ENCODE data around the gene GPRC5B.

GPRC5B gene

DNA sequence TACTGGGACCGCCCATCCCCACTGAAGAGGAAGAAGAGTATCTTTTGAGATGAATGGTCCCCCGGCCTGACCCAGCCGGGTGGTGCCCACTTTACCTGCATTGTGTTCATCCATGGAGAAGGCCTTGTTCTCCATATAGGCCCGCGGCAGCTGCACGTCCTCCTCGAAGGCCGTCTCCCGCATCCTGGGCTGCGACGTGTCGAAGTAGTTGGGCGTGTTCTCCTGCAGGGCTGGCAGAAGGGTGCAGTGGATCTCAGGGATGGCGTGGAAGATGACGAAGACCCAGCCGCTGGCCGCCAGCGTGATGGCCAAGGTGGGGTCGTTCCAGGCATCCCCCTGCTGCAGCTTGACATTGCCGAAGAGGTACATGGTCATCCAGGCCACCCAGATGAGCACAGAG, 12.9 kb downstream of the GPRC5B start:
- TF ChIP-seq ZNF274 (IDR thresholded peaks at IDR 0.05; ENCODE audit: low read depth, low read length) = no peak
- H3K4me3 ChIP-seq (ENCODE audit: low read length) = no peak overlapping the region

DNA sequence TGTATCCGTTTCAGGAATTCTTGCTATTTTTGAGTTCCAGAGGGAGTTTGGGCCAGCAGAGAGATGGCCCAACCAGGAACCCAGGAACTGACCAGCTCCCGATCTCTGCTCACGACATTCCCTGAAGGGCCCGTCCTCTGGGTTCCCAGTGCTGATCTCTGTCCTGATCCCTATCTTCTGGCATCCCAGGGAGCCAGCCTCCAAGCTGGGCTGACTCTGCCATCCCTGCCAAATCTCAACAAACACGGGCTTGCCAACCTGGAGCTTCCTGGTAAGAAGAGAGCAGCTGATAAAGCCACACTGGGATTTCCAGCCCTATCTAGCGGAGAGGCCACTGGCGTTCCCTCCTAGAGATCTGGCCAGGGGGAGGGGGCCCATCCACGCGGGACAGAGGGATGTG, 16.2 kb downstream of the GPRC5B start:
- H3K4me3 ChIP-seq (ENCODE audit: low read length) = no peak overlapping the region
- no peak for TF ChIP-seq ZNF274 (IDR thresholded peaks at IDR 0.05; ENCODE audit: low read depth, low read length)

DNA sequence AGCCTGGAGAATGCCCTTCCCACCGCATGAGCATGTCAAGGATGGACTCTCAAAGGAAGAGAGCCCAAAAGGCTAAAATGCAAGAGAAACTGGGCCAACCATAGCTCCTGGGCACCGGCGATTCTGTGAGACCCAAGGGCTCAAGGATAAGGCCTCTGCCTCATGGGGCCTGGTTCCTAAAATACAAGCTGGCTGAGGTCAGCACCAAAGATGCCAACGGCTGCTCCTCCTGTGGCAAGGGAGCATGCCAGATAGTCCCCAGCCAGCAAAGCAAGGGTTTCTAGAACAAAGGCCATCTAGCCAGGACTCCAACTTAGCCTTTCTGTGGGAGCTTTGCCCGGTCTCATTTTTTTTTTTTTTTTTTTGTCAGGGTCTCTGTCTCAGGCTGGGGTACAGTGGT, 20.1 kb downstream of the GPRC5B start:
- TF ChIP-seq ZNF274 (IDR thresholded peaks at IDR 0.05; ENCODE audit: low read depth, low read length) = no peak
- H3K4me3 ChIP-seq (ENCODE audit: low read length) = no peak overlapping the region

DNA sequence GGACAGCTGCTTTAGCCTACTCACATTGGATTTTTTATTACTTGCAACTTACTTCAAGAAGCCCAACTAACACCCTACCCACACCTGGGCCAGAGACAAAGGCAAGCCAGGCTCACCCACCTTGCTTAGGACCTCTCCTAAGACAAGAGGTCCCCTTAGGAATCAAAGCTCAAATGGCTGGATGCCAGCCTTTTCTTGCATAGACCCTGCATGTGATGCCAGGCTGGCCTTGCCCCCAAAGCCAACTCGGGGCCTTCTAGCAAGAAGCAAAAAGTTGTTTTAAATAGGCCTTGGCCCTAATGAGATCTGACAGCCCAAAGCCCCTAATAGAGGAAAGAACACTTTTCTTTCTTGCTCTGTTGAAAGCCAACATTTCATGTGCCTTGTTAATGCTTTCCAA, 20.7 kb downstream of the GPRC5B start:
- no peak for TF ChIP-seq ZNF274 (IDR thresholded peaks at IDR 0.05; ENCODE audit: low read depth, low read length)
- no peak overlapping the region for H3K4me3 ChIP-seq (ENCODE audit: low read length)

DNA sequence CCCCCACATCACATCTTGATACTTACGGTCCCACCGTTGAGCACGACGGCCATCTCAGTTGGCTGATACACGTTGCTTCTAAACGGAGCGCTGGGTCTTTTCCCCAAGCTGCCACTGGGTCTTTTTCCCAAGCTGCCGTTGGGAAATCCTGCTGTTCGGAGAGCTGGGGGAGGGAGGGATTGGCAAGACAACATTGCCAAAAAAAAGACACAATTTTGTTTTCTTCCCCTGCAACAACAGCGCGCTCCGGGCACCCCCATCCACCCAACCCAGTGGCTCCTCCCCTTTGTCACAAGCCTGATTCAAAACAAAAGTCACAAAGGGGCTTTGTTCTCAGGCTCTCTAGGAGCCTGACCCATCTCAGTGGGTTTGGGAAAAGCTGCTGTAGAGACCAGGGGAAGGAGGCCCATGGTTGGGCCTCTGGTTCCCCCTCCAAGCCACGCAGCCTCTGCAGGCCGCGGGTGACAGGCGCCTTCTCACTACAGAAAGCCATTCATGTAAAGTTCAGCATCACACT, 22.8 kb downstream of the GPRC5B start:
- H3K4me3 ChIP-seq (ENCODE audit: low read length) = no peak overlapping the region
- TF ChIP-seq ZNF274 (IDR thresholded peaks at IDR 0.05; ENCODE audit: low read depth, low read length) = no peak

DNA sequence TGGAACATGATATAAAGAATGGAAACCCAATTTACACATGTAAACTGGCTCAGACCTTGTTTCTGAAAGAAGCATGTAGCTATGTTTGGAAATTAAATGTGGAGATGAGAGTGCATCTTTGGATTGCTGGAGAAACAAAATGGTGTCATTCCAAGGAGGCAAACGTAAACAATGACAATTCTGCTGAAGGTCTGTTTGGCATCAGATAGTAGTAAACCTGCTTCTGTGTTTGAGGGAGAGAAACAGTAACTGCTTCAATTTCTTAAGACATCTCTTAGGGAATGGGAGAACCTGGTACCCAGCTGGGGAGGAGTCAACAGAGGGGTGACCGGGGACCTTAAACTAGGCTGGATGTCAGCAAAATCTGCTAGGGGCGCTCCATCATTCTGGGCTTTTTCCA, 23.5 kb downstream of the GPRC5B start:
- TF ChIP-seq ZNF274 (IDR thresholded peaks at IDR 0.05; ENCODE audit: low read depth, low read length) = no peak
- H3K4me3 ChIP-seq (ENCODE audit: low read length) = no peak overlapping the region

DNA sequence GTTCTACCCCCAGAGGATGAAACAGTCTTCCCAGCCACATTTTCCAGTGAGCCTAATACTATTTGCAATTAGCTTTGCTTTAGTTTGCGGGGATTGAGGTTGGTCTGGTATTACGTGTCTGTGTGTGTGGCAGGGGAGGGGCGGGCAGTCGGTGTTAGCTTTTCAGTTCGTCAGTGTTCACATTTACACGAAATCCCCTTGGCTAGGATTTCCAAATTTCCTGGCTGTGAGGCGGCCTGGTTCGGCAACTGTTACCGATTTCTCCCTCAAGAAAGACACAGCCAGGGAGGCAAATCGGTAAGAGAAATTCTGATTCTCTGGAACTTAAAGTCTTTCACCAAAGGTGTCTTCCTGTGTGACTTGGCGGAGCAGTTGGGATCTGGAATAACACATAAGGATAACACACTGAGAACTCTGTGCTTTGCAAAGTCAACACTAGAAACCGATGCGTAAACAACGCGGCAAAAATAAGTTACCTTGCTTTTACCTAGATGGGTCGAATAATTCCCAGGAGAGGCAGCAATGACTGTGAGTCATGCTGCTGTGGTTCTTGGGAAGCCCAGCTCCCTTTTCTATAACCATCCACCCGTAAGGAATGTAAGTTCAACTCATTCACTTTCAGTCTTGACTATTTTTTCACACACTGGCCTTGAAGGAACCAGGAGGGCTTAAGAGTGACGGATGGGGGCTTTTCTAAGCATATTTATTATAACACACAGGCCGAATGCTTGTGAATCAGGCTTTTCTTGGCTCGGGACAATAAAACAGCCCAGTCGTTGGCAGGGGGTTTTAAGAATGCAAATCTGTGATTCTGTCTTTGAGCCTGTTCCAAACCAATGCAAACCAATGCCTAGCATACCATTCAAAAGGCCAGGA, 24.2 kb downstream of the GPRC5B start:
- H3K4me3 ChIP-seq (ENCODE audit: low read length) = no peak overlapping the region
- no peak for TF ChIP-seq ZNF274 (IDR thresholded peaks at IDR 0.05; ENCODE audit: low read depth, low read length)

DNA sequence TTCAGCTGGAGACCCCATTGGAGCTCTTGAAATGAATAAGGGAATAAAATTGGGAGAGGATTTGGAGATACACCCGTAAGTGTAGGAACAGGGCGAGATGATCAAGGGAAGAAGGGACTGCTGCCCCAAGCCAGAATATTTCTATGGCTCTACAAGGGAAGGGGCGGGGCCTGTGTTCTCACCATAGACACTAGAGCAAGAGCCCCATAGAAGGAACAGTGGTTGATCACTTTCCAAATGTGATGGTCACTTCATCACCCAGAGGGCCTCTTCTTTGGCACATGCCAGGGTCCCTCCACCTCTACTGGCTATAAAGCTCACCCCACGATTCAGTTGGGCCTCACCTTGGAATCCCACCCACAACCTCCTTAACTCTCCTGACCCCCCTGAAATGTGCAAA, 25.0 kb downstream of the GPRC5B start:
- no peak for TF ChIP-seq ZNF274 (IDR thresholded peaks at IDR 0.05; ENCODE audit: low read depth, low read length)
- H3K4me3 ChIP-seq (ENCODE audit: low read length) = no peak overlapping the region

DNA sequence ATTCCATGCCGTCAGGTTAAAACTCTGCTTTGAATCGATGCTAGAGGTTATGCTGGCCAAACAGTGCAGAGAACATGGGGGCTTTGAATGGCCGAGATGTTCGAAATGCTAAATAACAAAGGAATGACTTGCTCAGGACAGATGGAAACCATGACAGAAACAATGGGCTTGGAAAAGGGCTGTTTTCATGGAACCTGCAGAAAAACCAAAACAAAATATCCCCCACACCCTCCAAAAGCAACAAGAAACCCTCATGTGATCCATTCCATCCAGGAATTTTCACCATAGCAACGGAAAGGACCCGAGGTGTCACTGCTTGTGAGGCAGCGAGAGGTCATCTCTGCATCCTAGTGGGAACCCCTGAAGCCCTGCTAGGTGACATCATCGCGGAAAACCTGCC, 25.5 kb downstream of the GPRC5B start:
- no peak overlapping the region for H3K4me3 ChIP-seq (ENCODE audit: low read length)

DNA sequence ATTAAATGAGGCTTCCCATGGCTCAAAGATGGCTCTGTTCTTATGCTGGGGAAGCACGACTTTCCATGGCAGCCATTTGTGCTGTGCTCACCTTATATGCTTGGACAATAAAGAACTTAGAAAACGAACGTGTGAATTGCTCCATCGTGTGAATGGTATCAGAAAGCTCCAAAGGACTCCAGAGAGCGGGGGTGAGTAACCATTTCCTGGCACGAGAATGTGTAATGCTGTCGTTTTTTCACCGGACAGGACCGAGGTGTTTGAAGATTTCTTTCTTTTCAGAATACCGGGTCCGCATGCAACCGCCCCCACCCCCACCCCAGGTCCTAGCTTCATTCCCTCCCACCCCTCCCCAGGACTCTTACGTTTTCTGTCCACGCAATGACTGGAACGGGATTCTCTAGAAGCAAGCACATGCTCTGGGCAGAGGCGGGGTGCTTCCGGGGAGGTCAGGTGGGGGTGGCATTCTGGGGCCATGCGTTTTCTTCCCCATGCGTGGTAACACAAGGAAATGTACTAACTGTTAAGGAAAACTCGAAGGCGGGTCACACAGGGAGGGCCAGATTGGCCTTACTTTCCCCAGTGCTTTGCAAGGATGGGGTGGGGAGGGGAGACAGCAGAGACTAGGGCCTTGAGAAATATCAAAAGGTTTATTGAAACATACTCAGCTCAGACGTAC, 26.2 kb downstream of the GPRC5B start:
- no peak overlapping the region for H3K4me3 ChIP-seq (ENCODE audit: low read length)
- TF ChIP-seq ZNF274 (IDR thresholded peaks at IDR 0.05; ENCODE audit: low read depth, low read length) = no peak

More for the DNA sequence above, 25.5 kb downstream of the GPRC5B start:
- TF ChIP-seq ZNF274 (IDR thresholded peaks at IDR 0.05; ENCODE audit: low read depth, low read length) = no peak

DNA sequence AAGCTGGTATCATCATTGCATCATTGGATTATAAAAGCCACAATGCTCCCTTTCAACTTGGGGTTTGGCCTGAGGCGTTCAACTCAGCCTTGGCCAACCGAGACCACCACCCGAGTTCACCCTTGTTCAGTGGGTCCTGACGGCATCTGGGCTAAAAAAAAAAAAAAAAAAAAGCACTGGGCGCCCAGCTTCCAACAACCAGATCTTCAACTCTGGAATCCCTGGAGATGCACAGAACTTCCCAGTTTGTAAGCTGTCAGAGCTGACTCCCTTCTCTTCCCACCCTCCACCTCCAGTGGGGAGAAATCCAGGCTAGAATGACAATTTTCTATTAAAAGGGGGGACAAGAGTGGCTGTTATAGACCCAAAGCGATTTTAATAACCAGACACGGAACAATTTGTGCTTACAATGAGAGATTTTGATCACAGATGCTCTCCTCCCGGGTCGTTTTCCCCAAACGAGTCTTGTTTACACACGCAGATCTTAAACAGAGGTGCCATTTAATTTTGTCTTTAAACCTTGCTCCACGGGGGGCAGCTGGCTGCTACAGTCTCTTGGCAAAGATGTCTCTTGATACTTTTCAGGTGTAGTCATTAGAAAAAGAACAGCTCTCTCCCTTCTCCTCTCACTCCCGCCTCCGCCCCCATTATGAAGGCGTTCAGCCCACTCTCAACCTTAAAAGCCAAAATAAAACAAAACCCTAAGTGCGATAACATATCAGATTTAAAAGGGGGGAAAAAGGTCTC, 26.9 kb downstream of the GPRC5B start:
- TF ChIP-seq ZNF274 (IDR thresholded peaks at IDR 0.05; ENCODE audit: low read depth, low read length) = no peak
- H3K4me3 ChIP-seq (ENCODE audit: low read length) = no peak overlapping the region

DNA sequence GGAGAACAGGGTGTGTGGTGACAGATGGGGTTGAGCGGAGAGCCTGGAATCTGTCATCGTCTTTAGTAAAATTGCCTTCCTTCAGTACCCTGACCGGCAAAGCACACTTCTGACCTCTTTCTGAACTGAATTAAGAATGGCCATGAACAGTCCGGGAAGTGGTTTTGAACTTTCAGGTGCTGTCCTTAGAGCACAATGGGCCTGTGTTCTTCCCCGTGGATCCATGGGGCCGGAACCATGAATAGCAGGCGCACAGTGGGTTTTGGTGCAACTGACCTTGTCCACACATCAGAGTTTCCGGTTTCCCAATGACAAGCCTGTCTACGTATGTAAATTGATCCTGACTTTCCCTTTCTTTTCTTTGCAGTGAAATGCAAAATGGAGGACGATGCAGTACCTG, 28.5 kb downstream of the GPRC5B start:
- H3K4me3 ChIP-seq (ENCODE audit: low read length) = no peak overlapping the region
- no peak for TF ChIP-seq ZNF274 (IDR thresholded peaks at IDR 0.05; ENCODE audit: low read depth, low read length)

DNA sequence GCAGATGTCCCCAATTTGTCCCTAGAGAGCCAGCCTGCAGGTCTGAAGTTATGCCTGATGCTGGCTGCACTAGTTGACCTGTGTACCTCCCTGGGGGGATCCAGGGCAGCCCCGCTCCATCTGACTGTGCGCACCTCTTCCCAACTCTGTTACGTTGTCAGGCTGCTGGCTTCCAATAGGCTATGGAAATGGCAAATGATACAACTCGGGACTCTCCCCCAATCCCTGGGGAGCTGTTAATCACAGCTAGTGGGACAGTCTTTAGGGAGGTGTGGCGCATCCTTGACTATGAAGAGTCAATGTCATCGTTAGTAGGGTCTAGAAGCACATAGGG, 30.1 kb downstream of the GPRC5B start:
- no peak for TF ChIP-seq ZNF274 (IDR thresholded peaks at IDR 0.05; ENCODE audit: low read depth, low read length)
- H3K4me3 ChIP-seq (ENCODE audit: low read length) = no peak overlapping the region

DNA sequence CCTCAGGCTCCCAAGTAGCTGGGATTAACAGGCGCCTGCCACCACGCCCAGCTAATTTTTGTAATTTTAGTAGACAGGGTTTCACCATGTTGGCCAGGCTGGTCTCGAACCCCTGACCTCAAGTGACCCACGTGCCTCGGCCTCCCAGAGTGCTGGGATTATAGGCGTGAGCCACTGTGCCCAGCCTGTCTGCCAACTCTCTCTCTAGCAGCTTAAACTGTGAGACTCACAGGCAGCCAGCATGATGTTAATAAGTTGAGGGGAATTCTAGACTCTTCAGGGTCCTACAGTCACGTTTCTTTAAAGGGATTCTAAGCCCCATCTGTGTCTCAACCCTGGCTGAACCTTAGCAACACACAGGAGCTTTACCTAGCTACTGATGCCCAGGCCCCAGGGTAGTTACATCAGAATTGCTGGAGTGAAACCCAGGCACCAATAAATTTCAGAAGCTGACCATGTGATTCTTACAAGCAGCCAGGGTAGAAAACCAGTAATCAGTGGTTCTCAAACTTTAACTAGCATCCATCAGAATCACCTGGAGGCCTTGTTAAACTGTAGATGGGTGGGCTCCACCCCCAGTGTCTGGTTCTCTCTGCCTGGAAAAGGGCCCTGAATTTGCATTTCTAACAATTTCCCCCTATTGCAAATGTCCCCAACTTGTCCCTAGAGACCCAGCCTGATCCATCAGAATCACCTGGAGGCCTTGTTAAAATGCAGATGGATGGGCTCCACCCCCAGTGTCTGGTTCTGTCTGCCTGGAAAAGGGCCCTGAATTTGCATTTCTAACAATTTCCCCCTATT, 30.7 kb downstream of the GPRC5B start:
- H3K4me3 ChIP-seq (ENCODE audit: low read length) = no peak overlapping the region
- TF ChIP-seq ZNF274 (IDR thresholded peaks at IDR 0.05; ENCODE audit: low read depth, low read length) = no peak
